ENCODE results near the gene SLC16A3.

SLC16A3 gene

GRCh38 chr17:82269138-82269881, 40.5 kb downstream of the SLC16A3 start:
- TF ChIP-seq POLR2AphosphoS5 (IDR thresholded peaks at IDR 0.05; ENCODE audit: low read depth, low read length) = no peak; the same call in 1 of the 2 replicates
- no peak for TF ChIP-seq REST (IDR thresholded peaks at IDR 0.05; ENCODE audit: insufficient read depth in 1 of 2, low read depth in 2 of 2, low read length in 2 of 2)
- TF ChIP-seq FOXP2 (optimal IDR thresholded peaks at IDR 0.05; ENCODE audit: borderline replicate concordance, extremely low read depth, extremely low read length, insufficient read depth) = no peak
- no peak for TF ChIP-seq SIN3A (IDR thresholded peaks at IDR 0.05; ENCODE audit: borderline replicate concordance, insufficient read depth, low read length)
- no peak for TF ChIP-seq TAF1 (IDR thresholded peaks at IDR 0.05; ENCODE audit: borderline replicate concordance, insufficient read depth, low read length)

- TF ChIP-seq SIN3A (IDR thresholded peaks at IDR 0.05; ENCODE audit: borderline replicate concordance, insufficient read depth, low read length) = no peak
- no peak for TF ChIP-seq TAF1 (IDR thresholded peaks at IDR 0.05; ENCODE audit: borderline replicate concordance, insufficient read depth, low read length)
- no peak for TF ChIP-seq FOXP2 (optimal IDR thresholded peaks at IDR 0.05; ENCODE audit: borderline replicate concordance, extremely low read depth, extremely low read length, insufficient read depth)
- TF ChIP-seq REST (IDR thresholded peaks at IDR 0.05; ENCODE audit: insufficient read depth in 1 of 2, low read depth in 2 of 2, low read length in 2 of 2) = no peak
- TF ChIP-seq POLR2AphosphoS5 (IDR thresholded peaks at IDR 0.05; ENCODE audit: low read depth, low read length) = no peak
Measured at GRCh38 chr17:82269882-82270500, 41.1 kb downstream of the SLC16A3 start.

GRCh38 chr17:82270651-82271050, 41.8 kb downstream of the SLC16A3 start:
- TF ChIP-seq SIN3A (IDR thresholded peaks at IDR 0.05; ENCODE audit: borderline replicate concordance, insufficient read depth, low read length) (no peak), REST (IDR thresholded peaks at IDR 0.05; ENCODE audit: insufficient read depth in 1 of 2, low read depth in 2 of 2, low read length in 2 of 2) (no peak), FOXP2 (optimal IDR thresholded peaks at IDR 0.05; ENCODE audit: borderline replicate concordance, extremely low read depth, extremely low read length, insufficient read depth) (no peak), POLR2AphosphoS5 (IDR thresholded peaks at IDR 0.05; ENCODE audit: low read depth, low read length) (no peak), TAF1 (IDR thresholded peaks at IDR 0.05; ENCODE audit: borderline replicate concordance, insufficient read depth, low read length) (no peak)

GRCh38 chr17:82271401-82271800, 42.6 kb downstream of the SLC16A3 start:
- TF ChIP-seq REST (IDR thresholded peaks at IDR 0.05; ENCODE audit: insufficient read depth in 1 of 2, low read depth in 2 of 2, low read length in 2 of 2) = no peak
- no peak; the same call in 1 of the 2 replicates for TF ChIP-seq POLR2AphosphoS5 (IDR thresholded peaks at IDR 0.05; ENCODE audit: low read depth, low read length)
- TF ChIP-seq TAF1 (IDR thresholded peaks at IDR 0.05; ENCODE audit: borderline replicate concordance, insufficient read depth, low read length) = no peak
- TF ChIP-seq SIN3A (IDR thresholded peaks at IDR 0.05; ENCODE audit: borderline replicate concordance, insufficient read depth, low read length) = no peak
- no peak for TF ChIP-seq FOXP2 (optimal IDR thresholded peaks at IDR 0.05; ENCODE audit: borderline replicate concordance, extremely low read depth, extremely low read length, insufficient read depth)

Measured in PFSK-1 (cell line).